Thyroid gland (tissue), 4 donors: ENCODE results near the gene MRFAP1. TPM values are rescaled to one million over a fixed set of nuclear protein-coding genes. Genes with fewer than 3 reads are reported as not detected.

Experiments
- DNase-seq, 2 donors: peaks; one replicate each; pipeline ENCODE4 v3.0.0-alpha.2; 2019
- H3K27ac ChIP-seq, 3 donors: fragments of 200-600 bp; sonication (generic); 1 replicate in 2 of 3; 2 replicates in 1 of 3; pipeline ENCODE4 v1.5.1; 2016 to 2019; ENCODE audit warnings: mild to moderate bottlenecking in 1 of 3, moderate library complexity in 1 of 3
- H3K27me3 ChIP-seq: fragments of 200-600 bp; sonication (generic); one replicate; pipeline ENCODE4 v1.5.1; 2019
- H3K36me3 ChIP-seq, 2 donors: fragments of 200-600 bp; sonication (generic); one replicate each; pipeline ENCODE4 v1.5.1; 2016 to 2019
- H3K4me1 ChIP-seq, 2 donors: fragments of 200-600 bp; sonication (generic); one replicate each; pipeline ENCODE4 v1.5.1; 2017 to 2019
- H3K4me3 ChIP-seq, 3 donors: fragments of 200-600 bp; sonication (generic); replicated peaks in 1 of 3; 1 replicate in 2 of 3; 2 replicates in 1 of 3; pipeline ENCODE4 v1.5.1; 2016; ENCODE audit warnings: mild to moderate bottlenecking in 1 of 3
- H3K9me3 ChIP-seq: fragments of 200-600 bp; sonication (generic); one replicate; pipeline ENCODE4 v1.5.1; 2017
- CTCF ChIP-seq, 6 experiments: fragments of 200-600 bp in 3 of 6; fragments of 450-650 bp in 3 of 6; sonication (generic) in 3 of 6; IDR thresholded peaks; one replicate each; pipeline ENCODE4 v1.5.1; 2016 to 2019; ENCODE audit warnings: antibody characterized with exemption in 6 of 6, mild to moderate bottlenecking in 2 of 6, inconsistent platforms in 1 of 6, moderate library complexity in 1 of 6
- POLR2A ChIP-seq, 2 donors: fragments of 450-650 bp; IDR thresholded peaks; one replicate each; pipeline ENCODE4 v1.6.1; 2017; ENCODE audit warnings: antibody characterized with exemption in 2 of 2, mild to moderate bottlenecking in 2 of 2, moderate library complexity in 1 of 2
- WGBS, 2 donors: methylation state at CpG; one replicate each; pipeline ENCODE4 v1.1.5; 2017; 5-methylcytosine and 5-hydroxymethylcytosine counted together
- intact Hi-C: fragments of 100-400 bp; cut with DNase I; formaldehyde crosslinking; loops from one replicate; pipeline ENCODE4 v1.15.1; 2023
- total RNA-seq, 4 donors: library from RNA; depleted of rRNA; stranded (reverse); fragments of >200 nt; gene quantifications; one replicate each; pipeline ENCODE4 v1.2.3, GENCODE V29; 2016

Gene MRFAP1
- total RNA-seq, 4 donors from 2014 or later, result 258 to 314 (median 288) TPM

- no peak for DNase-seq
- Histone ChIP-seq H3K4me3 (no peak overlapping the region), H3K36me3 (peaks cover 0 to 6% of the 10 kb centered on the region in 2 donors), H3K9me3 (no peaks in the 10 kb centered on the region), H3K27me3 (no peaks in the 10 kb centered on the region), H3K4me1 (peaks cover 13 to 19% of the 10 kb centered on the region in 2 donors), H3K27ac (no peak overlapping the region)
- 85 to 90% methylated on average over 10 of the region's 10 CpGs for WGBS, 2 donors
- intact Hi-C loops, result no loop called here
- TF ChIP-seq POLR2A (IDR thresholded peaks at IDR 0.05) (no peak), CTCF (IDR thresholded peaks at IDR 0.05) (no peak)
Measured at GRCh38 chr4:6680372-6681034, 40.0 kb downstream of the MRFAP1 start.

- TF ChIP-seq POLR2A (IDR thresholded peaks at IDR 0.05), result no peak
- no peak for TF ChIP-seq CTCF (IDR thresholded peaks at IDR 0.05)
- H3K27me3 ChIP-seq, result no peaks in the 10 kb centered on the region
- WGBS, 2 donors, result 86% methylated on average over 7 to 9 of the region's 9 CpGs
- no peak overlapping the region for H3K27ac ChIP-seq
- no peaks in the 10 kb centered on the region for H3K9me3 ChIP-seq
- no peak for DNase-seq
- intact Hi-C loops, result no loop called here
- H3K4me1 ChIP-seq, result peaks cover 6 to 12% of the 10 kb centered on the region in 2 donors
- H3K4me3 ChIP-seq, result no peak overlapping the region
- H3K36me3 ChIP-seq, result no peaks in the 10 kb centered on the region
Measured at GRCh38 chr4:6681191-6681590, 40.7 kb downstream of the MRFAP1 start.

- intact Hi-C loops, result no loop called here
- Histone ChIP-seq H3K9me3 (no peaks in the 10 kb centered on the region), H3K4me3 (no peak overlapping the region), H3K36me3 (no peaks in the 10 kb centered on the region), H3K27me3 (no peaks in the 10 kb centered on the region), H3K4me1 (no peaks in the 10 kb centered on the region), H3K27ac (no peak overlapping the region)
- WGBS, 2 donors, result 79 to 83% methylated on average over 11 of the region's 11 CpGs
- TF ChIP-seq POLR2A (IDR thresholded peaks at IDR 0.05), result no peak
- TF ChIP-seq CTCF (IDR thresholded peaks at IDR 0.05), result no peak
- DNase-seq, result no peak
Measured at GRCh38 chr4:6682862-6683590, 42.5 kb downstream of the MRFAP1 start.

GRCh38 chr4:6684656-6685055, 44.2 kb downstream of the MRFAP1 start:
- no peak overlapping the region for H3K27ac ChIP-seq
- intact Hi-C loops, result no loop called here
- 88 to 90% methylated on average over 9 to 11 of the region's 11 CpGs for WGBS, 2 donors
- TF ChIP-seq CTCF (IDR thresholded peaks at IDR 0.05) (no peak), POLR2A (IDR thresholded peaks at IDR 0.05) (no peak)
- no peaks in the 10 kb centered on the region for H3K36me3 ChIP-seq
- H3K4me1 ChIP-seq, result peaks cover 0 to 4% of the 10 kb centered on the region in 2 donors
- no peaks in the 10 kb centered on the region for H3K27me3 ChIP-seq
- H3K4me3 ChIP-seq, result no peak overlapping the region
- H3K9me3 ChIP-seq, result no peaks in the 10 kb centered on the region
- no peak for DNase-seq
